ENCODE data around the gene CDKN1C.
A peak's percentile ranks its signal among the peaks of the same experiment; 100 is the strongest.
"Not testable (repeated sequence)": the region's sequence is repeated elsewhere in the genome, so short reads cannot be mapped to it uniquely, and the experiment has no call there.

The CDKN1C gene

GRCh38 chr11:2909133-2909902, 23.7 kb upstream of the CDKN1C start:
- DNase-seq (ENCODE audit: low spot score) = no peak

GRCh38 chr11:2908130-2908529, 22.6 kb upstream of the CDKN1C start:
- no peak for DNase-seq (ENCODE audit: low spot score)

DNA sequence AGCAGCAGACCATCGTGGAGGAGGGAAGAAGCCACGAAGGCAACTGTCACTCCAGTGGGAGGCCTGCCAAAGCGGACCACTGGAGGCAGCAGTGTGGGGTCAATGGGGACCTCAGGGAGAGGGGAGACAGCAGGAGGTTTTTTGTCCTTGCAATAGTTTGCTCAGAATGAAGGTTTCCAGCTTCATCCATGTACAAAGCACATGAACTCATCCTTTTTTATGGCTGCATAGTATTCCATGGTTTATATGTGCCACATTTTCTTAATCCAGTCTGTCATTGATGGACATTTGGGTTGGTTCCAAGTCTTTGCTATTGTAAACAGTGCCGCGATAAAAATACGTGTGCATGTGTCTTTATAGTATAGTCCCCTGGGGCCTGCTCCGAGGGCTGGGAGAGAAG, 19.7 kb upstream of the CDKN1C start:
- not testable (repeated sequence) for DNase-seq (ENCODE audit: low spot score)

GRCh38 chr11:2904153-2905052, 18.8 kb upstream of the CDKN1C start:
- no peak for DNase-seq (ENCODE audit: low spot score)

GRCh38 chr11:2903672-2904011, 18.1 kb upstream of the CDKN1C start:
- DNase-seq (ENCODE audit: low spot score) = no peak

GRCh38 chr11:2902784-2903671, 17.5 kb upstream of the CDKN1C start:
- DNase-seq (ENCODE audit: low spot score) = no peak

- DNase-seq (ENCODE audit: low spot score) = peak; percentile 97
Measured at GRCh38 chr11:2901854-2902783, 16.5 kb upstream of the CDKN1C start.

DNA sequence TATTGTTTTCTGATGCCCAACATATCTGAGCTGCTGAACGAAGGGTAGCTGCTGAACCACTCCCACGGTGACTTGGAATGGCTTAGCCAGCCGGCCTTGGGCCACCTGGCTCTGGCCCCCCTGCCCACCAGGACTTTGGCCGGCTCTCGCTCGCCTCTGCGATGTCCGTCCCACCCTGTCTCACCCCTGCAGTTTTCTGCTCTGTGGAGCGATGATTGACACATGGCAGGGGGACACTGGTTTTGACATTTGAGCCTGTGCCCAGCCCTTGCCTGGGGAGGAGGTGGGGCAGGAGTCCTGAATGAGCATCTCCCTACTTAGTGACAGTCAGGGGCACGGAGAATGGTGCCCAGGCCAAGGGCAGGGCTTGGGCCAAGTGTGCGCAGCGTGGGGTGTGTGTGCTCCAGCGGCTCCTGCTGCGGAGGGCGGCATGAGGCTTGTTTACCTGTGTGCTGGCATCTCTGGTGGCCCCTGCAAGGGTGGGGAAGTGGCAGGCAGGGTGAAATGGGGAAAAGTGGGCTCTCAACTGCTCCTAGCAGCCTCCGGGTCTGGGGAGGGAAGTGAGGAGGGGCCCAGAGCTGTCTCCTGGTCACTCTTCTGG, 15.7 kb upstream of the CDKN1C start:
- DNase-seq (ENCODE audit: low spot score) = no peak

DNA sequence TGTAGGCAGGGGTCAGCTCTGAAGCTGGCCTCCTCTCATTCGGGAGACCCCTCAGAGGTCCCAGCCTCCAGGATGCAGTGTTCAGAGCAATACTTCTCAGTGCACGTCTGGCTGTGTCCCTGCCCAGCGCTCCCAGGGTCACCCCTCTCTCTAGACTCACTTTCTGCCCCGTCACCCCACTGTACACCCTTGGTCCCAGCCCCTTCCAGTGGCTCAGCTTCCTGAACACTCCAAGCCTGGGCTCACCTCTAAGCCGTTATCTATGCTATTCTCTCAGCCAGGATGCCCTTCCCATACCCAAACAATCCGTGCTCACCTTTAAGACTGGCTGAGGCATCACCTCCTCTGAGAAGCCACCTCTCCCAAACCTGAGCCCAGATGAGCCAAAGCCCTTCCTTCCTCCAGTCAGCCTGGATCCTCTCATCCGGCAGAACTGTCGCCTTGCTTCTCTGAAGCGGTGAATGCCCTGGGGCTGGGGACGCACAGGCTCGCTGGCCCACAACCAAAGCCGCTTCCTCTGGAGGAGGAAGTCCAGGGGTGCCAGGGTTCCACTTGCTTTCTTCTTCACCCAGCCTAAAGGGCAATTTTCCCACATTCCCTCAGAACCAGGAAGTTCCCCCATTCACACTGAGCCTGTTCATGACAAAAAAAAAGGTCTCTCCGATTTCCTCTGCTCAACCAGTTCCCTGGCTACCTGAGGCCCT, 13.7 kb upstream of the CDKN1C start:
- no peak for DNase-seq (ENCODE audit: low spot score)

DNA sequence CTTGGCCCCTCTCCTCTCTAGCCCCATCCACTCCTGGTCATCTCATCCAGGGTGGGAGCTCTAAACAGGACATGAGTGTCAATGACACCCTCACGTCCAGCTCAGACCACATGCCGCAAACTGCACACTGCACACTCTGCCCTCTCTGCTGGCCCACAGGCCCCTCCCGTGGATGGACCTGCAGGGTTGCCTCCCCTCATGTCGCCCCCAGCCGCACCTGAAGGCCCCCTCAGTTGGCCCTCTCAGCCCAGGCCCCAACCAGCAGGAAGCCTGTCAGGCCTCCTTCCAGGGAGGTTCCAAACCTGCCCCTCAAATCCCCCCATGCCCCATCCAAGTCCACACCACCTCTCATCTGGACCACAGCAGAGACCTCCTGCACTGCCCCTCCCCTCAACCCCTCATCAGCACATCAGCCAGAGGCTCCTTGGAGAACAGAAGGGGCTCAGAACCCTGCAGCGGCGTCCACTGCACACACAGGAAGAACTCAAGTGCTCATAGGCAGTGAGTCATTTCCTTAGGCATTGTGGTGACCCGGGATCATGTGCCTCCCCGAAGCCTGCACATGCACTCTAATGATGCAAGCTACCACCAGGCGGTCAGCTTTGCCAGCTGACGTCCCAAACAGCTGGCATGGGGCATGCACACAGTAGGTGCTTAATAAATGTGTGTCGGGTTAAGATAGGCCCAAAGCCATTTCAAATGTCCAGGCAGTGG, 12.9 kb upstream of the CDKN1C start:
- DNase-seq (ENCODE audit: low spot score) = peak; percentile 81

- no peak for DNase-seq (ENCODE audit: low spot score)
Measured at GRCh38 chr11:2897048-2897447, 11.5 kb upstream of the CDKN1C start.

DNA sequence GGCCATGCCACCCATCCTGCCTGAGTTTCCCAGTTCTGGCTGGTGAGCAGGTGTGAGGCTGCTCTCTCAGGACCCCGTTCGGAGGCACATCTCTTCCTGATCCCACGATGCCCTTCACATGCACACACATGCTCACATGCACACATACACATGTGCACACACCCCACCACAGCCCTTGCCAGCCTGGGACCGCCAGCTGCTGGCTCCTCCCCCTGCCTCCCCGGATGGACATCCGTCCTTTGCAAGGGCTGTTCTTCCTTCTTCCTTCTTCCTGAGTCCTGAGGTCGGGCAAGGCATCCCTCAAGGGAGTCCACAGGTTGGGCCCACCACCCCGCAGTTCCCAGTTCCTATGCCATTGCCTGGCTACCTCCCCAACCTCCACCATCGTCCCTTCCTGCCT, 10.5 kb upstream of the CDKN1C start:
- DNase-seq (ENCODE audit: low spot score) = no peak

DNA sequence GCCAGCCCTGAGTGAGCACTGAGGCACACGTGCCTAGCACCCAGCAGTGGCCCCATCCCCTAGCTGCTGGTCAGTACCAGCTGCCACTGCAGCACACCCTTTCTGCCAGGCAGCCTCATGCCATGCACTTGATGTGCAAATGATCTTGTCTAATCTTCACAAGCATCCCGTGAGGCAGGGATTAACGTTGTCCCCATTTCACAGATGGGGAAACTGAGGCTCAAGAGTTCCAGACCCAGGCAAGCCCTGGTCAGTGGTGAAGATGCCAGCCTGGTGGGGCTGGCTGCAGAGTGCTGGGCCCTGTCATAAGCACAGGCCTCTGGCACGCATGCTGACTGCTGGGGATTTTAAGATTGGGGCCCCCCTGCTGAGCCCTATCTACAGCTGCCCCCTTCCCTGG, 8.4 kb upstream of the CDKN1C start:
- no peak for DNase-seq (ENCODE audit: low spot score)

GRCh38 chr11:2892967-2893528, 7.5 kb upstream of the CDKN1C start:
- peak; percentile 46 for DNase-seq (ENCODE audit: low spot score)

- peak; percentile 73 for DNase-seq (ENCODE audit: low spot score)
Measured at GRCh38 chr11:2892215-2892966, 6.8 kb upstream of the CDKN1C start.

DNA sequence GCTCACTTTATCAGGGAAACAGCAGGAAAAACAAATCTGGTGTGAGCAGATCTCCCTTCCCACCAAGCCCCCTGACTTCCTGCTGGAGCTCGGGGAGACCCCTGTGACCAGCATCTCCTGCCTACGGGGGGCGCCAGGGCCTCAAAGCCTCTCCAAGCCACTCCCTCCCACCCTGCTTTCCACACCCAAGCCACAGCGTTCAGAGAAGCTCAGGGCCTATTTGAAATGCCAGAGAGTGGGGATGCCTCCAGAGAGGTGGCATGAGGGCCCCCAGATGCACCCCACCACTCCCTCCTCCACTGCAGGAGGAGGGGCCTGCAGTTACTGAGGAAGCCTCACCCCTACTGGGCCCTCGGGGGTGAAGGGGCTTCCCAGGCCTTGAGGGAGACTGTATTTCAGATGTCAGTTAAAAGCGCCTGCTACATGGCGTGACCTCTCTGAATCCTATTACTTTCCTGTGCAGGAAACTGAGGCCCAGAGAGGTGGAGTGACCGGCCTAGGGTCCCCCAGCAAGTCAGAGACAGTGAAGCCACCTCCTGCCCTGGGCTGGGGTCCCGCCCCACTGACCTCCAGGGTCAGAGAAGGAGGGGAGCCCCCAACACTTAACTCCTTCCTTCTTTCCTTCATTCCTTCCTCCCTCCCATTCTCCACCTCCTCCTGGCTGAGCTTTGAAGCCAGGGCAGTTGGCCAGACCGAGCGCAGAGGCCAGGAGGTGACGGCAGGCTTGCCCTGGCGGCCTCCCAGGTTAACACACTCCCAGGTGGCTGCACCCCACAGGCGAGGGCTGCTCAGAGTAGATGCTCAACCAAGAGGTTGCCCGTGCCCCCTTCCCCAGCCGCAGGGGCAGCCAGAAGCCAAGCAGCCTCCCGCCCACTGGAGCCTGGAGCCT, 6.0 kb upstream of the CDKN1C start:
- no peak for DNase-seq (ENCODE audit: low spot score)

Data from activated CD4-positive, alpha-beta T cell treated with anti-CD3 and anti-CD28 coated beads, Interleukin-2, Interleukin-4, amounts not matched to agents 100 ng/mL and 50 ng/mL, durations not matched to agents 16 hours and 8 hours (primary cell).